Retina (tissue), 1 donor: ENCODE results near the gene UBE3A.

Experiments used
- DNase-seq: peaks from one replicate; pipeline ENCODE4 v3.0.0-alpha.2; 2016

Gene UBE3A

DNA sequence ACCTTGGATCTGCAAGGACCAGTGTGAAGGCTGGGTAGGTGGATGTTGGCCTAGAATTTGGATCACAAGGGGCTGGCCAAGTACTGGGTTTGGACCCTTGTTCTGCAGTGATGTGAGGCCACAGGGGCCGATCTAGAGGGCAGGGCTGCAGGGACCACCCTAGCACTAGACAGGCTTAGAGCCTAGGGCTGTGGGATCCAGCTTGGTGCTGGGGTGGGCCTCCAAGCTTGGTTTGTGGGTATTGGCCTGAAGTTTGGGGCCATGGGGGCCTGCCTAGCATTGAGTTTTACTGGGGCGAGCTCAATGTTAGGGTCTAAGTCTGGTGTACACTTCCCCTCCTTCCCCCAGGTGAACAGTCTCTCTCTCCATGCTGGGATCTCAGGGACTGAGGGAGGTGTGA, 36.5 kb downstream of the UBE3A start:
- no peak for DNase-seq

DNA sequence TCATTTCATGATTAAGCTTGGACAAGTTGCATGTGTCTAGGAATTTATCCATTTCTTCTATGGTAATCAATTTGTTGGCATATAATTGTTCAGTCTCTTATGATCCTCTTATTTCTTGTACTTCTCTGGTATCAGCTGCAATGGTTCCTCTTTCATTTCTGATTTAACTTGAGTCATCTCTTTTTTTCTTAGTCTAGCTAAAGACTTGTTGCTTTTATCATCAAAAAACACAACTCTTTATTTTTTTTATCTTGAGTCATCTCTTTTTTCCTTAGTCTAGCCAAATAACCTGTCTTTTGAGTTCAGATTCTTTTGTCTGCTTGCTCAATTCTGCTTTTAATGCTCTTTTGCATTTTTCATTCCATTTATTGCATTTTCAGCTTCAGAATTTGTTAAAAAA, 37.3 kb downstream of the UBE3A start:
- DNase-seq = no peak

DNA sequence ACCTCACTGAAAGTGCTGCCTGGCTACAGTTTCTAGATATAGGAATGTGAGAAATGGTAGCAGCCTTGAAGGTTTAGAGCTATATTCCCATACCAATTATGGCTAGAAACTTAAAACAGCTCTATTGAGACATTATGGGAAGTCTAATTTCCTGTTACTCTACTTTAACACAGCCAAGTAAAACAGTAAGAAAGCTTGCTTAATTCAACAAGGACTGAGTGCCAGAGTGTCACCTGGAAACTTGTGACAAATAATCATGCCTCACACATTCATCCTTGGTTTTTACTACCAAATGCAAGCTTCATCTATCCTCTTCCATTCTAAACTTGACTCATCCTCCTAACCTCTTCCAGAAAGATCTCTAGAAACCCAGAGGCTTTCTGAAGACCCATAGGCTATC, 41.7 kb downstream of the UBE3A start:
- no peak for DNase-seq

DNA sequence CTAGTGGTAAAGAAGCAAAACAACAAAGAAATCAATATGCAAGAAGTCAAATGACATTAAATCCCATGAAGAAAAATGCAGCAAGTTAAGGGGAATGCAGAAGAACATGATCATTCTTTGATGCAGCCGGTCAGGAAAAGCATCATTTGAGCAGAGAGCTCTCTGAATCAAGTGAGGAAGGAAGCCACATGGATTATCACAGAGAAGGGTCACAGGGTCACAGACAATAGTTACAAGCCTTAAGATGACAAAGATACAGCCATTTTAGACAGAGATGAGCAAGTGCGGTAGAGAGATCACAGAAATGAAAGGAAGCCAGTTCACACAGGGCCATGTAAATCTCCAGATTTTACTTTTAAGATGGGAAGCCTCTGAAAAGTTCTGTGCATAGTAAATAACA, 43.9 kb downstream of the UBE3A start:
- no peak for DNase-seq

DNA sequence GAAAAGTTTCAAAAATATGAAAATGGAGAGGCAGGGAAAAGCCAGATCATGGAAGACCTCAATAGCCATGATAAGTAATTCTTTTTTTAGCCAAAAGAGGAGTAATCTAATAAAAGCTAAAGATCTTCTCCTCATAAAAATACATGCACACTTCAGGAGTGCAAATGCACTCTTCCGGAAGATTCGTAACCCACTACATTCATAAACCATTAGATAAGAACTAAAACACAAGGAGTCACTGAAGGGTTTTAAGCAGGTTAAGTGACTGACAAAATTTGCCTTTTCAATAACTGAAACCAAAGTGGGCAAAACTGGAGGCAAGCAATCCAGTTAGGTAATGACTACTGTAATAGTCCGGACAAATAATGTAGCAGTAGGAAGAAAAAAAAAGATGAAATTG, 46.0 kb downstream of the UBE3A start:
- no peak for DNase-seq

DNA sequence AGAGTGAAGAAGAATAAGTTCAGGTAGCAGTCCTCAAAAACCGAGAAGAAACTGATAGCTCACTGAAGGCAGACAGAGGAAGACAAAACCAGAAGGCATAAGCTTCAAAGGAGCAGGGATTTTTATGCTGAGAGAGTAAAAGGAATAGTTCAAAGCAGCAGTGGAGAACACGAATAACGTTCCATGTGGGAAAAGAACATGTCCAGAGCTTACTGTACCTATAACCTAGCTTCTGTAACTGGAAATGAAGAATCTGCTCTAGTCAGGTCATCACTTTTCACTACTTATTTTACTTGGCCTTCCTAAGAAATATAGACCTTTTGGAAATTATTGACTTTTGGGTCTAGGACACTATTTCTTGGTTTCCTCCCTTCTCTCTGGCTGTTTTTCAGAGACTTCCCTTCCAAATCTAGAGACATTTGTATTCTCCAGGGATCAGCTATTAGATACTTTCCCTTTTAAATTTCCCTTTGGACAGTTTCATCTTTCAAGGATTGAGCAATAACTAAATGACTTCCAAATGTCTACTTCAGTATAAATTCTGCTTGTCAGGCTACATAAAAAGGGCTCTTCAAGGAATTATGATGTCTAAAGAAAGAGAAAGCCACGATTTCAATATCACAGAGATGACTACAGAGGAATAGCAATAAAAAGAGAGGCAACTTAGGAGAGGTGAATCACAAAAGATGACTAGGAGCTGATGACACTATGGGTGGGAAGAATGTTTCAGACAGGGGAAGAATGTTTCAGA, 46.7 kb downstream of the UBE3A start:
- no peak for DNase-seq

DNA sequence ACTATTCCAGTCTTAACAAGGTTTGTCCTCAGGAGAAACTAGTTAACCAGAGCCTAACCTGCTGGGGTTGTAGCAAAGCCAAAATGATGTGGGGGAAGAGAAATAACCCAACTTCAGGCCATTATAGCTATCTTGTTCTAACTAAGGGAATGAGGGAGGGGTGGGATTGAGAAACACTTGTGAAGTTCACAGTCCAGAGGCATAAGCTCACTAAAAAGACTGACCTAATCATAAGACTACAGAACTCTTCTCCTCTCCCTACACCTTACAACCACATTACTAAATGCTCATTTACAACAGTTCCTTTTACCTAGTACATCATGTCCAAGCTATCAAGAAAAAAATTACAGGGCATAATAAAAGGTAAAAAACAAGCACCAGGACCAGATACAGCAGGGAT, 52.8 kb downstream of the UBE3A start:
- DNase-seq = no peak

DNA sequence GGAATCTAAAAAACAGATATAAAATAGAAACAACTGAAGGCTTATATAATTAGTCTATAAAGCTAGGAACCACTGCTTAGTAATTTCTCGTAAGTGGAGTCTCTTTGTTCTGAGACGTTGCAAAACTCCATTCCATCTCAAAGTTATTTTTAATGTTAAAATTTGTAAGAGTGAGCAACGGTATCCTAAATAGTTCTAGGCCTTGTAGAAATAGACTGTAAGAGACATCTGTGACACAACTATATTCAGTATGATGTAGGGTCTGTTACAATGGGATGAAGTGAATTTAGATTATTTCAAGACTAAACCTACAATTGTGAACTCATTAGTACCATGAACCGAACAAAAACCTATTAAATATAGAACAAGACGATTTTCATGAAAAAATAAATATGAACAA, 57.2 kb downstream of the UBE3A start:
- DNase-seq = no peak

DNA sequence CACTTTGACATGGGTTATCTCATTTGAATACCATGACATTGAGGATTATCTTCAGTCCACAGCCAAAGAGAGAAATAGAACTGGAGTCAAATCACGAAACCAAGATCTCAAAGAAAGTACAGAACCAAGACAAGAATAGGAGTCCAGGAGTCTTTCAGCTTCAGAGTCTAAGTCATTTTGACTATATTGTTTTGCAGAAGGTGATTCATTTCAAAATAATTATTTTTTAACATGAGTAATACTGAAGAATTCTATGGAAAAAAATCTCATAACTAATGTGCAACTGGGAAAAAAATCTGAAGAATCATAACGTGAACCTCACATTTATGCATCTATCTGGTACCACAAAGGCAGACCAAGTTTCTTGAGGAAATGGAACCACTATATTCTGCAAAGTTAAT, 60.3 kb downstream of the UBE3A start:
- no peak for DNase-seq

DNA sequence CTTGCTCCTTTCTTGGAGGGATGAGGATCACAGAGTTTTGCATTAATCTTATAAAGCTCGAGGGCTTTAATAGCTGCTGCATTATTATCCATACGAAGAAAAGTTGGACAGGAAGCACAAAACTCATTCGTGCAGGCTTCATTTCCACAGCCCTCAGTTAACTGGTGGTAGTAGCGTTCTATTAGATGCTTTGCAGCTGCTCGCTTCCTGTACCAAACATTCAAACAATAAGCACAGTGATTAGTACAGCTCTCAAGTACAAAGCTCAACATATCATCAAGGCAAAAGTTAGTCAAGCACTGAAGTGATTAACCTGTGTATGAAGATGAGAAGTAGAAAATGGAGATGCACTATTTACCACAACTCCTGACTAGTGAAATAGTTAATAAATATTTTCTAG, 63.3 kb downstream of the UBE3A start:
- no peak for DNase-seq

DNA sequence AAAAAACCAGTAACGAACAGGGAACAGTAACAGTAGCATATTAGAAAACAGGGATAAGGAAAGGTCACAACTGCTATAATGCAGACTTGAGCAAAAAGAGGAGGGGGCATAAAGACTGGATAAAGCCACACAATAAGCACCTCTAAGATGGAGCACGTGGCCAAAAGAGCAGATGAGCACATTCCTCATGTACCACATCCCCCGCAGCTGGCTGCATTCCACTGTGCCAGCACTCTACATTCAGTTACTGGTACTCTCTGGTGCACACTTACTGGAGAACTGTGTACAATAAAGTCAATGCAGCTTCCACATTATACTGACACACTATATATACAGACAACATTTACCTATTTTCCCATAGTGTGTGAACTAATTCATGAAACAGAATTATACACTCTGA, 64.7 kb downstream of the UBE3A start:
- no peak for DNase-seq

DNA sequence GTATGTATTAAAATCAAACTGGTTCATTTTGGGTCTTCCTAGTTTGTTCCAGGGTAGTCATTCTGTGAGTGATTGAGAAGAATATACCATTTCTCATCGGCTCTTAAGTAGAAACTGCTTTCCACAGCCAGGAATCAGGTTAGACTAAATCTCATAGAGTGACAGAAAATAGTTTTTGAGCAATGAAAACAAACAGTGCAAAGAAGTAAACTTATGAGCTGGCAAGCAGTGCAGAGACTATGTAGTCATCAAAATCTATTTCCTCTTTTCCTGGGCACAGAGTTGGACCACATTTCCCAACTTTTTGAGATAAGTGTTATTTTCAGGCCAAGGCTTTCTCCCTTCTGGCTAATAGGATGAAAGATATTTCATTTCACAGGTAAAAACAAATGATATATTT, 66.5 kb downstream of the UBE3A start:
- DNase-seq = no peak

DNA sequence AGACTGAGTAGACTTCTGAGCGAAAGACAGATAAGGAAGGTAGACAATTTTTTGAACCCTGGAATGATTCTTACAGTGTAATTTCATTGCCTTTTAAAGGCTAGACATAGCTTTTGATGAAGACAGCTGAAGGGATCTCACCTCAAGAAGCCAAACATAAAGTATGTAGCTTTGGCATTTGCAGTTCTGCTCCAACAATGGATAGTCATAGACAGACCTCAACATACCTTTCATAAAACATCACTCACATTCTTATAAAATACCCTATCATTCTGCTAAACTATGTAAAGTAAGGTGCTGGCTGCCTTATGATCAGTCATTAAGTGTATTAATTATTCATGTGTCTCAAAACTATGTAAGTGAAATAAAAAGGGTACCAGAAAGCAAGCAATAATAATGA, 70.0 kb downstream of the UBE3A start:
- no peak for DNase-seq

DNA sequence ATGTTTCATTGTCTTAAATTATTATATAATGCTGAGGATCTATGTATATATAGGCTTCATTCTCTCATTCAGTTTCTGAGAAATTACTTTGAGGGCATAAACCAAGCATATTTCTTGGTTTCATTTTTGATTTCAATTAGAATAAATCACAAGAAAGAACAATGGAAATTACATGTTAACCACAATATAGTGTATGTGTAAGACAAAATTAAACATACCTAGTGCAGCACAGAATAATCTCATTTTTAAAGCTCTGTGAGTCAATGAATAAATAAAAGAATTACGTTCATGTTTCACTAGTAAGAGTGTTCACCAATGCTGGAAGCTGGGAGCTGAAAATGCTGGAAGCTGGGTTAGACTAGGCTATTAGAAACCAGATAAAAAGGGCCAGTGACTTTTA, 72.8 kb downstream of the UBE3A start:
- no peak for DNase-seq

DNA sequence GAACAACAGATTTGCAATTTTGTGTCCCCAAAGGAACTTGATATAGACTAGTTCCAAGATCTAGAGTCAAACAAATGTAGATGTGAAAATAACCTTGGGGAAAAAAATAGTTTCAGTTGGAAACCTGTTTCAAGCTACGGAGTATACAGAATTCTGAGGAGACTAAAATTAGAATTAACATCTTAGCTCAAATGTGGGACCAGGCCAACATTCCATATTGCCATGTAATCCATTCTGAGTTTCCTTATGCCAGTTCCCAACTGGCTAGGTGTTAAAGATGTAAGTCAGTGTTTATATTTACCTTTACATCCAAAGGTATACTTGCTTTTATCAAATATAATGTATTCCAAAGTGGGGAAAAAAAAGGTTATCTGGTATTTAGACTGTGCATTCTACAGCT, 76.3 kb downstream of the UBE3A start:
- DNase-seq = no peak

DNA sequence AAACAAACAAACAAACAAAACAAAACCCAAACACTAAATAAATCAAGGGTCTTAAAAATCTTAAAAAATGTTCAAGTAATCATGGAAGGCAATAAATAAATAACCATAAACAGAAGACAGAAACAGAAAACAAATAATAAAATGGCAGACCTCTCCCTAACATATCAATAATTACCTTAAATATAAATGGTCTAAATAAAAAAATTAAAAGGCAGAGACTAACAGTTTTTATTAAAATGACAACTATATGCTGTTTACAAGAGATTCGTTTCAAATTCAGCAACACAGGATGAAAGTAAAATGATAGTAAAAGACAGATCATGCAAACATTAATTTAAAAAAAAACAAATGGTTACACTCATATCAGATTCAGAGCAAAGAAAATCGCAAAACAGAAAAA, 91.1 kb downstream of the UBE3A start:
- DNase-seq = no peak

DNA sequence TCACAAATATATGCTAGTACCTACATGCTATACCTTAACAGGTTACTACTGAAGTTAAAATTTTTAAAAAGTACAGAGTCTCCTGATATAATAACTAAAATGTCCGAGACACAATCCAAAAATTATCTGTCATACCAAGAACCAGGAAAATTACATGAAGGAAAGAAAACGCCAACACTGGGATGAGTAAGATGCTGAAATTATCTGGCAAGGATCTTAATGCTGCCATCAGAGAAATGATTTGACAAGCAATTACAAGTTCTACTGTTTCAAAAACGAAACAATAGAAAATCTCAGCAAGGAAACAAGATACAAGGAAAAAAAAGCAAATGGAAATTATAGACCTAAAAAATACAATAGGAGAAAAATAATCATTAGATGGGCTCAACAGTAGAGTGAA, 92.5 kb downstream of the UBE3A start:
- no peak for DNase-seq

DNA sequence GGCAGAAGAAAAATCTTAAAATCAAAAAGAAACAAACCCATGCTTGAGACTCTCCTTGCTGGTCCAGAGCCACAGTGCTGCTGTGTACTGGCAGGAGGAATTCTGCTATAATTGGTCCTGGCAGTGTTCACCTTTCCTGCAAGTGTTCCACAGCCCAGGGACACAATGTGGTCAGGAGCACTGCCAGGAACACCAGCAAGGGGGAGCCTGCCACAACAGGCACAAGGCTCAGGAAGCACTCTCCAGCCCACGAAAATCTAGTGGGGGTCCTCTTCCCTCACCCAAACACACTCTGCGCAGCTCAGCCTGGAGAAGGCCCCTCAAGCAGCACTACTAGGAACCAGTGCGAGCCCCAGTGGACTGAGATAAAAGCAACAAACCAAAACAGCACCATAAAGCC, 92.9 kb downstream of the UBE3A start:
- no peak for DNase-seq

DNA sequence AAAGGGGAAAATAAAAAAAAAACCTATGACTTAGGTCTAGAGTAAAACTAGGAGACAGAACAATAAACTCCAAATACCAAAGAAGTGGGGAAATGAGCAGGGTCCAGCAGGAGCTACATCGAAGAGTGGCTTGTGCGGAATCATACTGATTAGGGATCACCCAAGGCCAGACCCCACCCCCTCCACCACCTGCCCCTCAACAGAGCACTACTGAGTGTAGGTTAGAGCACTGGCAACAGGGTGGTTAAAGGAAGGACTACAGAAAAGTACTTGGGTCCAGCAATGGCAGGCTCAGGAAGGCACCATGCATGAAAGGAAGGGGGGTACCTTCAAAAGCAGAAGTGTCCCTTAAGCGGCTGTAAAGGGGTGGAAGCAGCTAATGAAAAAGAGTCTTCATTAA, 96.2 kb downstream of the UBE3A start:
- no peak for DNase-seq

DNA sequence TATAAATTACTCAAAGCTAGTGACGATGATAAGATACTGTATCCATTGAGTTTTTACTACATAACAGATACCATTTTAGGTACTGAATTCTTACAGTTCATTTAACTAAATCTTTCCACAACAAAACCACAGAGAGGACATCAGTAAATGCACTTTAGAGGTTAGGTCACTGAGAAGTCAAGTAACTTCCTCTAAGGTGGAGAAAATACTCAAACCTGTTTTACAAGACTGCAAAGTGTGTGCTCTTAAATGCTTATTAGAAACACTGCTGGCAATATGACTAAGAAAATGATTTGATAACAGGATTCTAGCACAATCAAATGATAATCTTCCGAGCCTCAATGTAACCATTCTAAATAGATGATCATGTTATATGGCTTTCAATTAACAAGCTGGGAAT, 99.4 kb downstream of the UBE3A start:
- DNase-seq = no peak

DNA sequence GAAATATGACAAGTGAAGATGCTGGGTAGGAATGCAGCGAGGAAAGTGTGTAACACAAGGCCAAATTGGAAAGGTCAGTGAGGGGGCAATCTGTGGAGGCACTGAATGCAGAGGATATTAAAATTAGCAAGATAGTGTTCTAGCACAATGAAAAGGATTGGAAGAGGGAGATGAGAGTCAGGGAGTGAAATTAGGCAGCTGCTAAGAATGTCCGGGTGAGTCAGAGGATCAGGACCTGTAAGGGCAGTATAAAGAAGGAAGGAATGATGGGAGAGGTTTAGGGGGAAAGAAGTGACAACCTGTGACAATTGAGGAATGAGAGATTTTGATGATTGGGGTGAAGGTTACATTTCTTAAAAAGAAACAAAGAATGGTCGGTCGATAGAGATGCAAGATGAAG, 103.5 kb downstream of the UBE3A start:
- DNase-seq = no peak

DNA sequence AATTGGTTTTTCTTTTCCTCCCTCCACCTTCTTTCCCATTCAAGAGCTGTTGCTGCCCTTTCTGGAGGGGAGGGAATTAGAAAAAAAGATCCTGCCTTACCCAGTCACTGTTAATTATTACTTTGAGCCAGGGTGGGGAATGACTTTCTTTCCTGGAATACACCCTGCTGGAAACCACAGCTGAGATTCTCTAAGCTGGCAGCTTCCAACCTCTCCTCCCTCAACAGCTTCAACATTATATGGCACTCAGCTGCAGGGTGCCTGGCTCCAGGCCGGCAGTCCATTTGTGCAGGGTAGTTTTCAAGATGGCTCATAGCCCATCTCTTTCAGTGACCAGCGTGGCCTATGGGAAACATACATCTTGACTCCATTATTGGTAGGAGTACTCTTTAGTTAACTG, 105.8 kb downstream of the UBE3A start:
- DNase-seq = no peak

DNA sequence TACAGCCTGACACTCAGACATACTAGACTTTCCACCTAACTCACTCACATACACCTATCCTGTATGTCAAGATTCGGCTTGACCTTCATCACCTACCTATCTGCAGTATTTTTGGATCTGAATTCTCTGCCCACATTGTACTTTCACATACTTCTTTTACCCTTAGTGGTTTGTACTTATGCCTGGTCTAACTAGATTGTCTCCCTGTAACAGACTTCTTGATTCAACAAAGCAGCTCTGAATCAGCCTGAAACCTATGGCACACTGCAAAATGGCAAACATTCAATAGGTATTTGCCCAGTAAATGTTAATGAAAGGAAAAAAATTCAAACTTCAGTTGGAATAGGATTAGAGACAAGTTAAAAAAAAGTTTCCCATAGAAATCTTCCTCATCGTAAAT, 106.5 kb downstream of the UBE3A start:
- no peak for DNase-seq

DNA sequence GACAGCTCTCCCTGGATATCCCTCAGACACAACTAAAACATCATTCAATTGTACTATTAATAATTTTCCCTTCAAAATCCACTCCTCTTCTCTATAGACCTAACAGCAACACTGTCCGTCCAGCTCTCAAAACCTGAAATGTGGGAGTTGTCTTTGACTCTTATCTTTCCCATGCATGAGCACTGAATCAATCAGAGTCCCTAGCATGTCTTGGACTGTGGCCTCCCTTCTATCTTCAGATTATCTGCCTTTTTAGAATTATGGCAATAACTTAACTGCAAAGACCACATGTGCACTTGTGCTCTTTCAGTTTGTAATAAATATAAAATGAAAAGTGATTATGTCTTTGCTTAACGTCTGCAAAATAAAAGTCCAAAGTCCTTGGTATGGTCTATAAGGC, 107.0 kb downstream of the UBE3A start:
- DNase-seq = no peak

DNA sequence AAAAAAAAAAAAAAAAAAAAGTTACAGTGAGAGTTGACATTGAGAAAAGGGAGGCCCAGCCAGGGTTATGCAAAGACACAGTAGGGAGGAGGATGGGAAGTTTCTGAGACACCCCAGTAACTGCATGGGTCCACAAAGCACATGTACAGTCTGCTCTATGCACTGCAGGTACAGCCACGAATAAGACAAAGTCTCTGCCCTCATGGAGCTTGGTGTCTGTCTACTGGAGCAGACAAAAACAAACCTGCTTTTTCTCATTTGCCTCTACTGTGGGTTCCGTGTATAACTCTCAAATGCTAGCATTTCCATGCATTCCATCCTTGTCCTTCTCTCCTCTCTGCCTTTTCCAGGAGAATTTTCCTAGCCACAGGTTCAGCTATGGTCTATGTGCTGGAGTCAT, 107.4 kb downstream of the UBE3A start:
- DNase-seq = no peak

DNA sequence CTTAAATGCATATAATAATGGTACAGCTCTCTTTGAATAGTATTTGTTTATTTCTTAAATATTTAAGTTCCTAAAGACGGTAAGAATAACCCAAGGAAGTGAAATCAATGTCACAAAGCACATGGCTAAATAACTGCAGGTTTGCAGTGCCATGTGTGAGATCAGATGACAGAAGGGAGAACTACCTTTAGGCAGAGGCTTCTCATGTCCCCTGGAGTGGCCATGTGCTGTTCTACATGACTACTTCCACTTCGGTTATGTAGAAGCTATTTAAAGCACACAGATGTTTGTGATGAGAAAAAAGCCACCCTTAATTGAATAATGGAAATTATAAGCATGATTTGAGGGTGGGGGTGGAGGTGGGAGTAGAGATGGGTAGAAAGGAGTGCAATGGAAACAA, 109.1 kb downstream of the UBE3A start:
- DNase-seq = no peak
